SJCRH30 (cell line): Measurements from ENCODE around the gene GAL. TPM values are rescaled to one million over a fixed set of nuclear protein-coding genes. Genes with fewer than 3 reads are reported as not detected.

Source experiments
- DNase-seq, 2 experiments: peaks; one replicate each; pipeline ENCODE4 v3.0.0-alpha.2; 2015 to 2020
- H3K27ac ChIP-seq: fragments of 250-450 bp; sonication (Bioruptor Pico); 2 replicates; pipeline ENCODE4 v1.5.1; 2020; ENCODE audit warnings: mild to moderate bottlenecking, moderate library complexity
- H3K27me3 ChIP-seq: fragments of 250-450 bp; sonication (Bioruptor Pico); 2 replicates; pipeline ENCODE4 v1.5.1; 2020; ENCODE audit warnings: mild to moderate bottlenecking, moderate library complexity
- H3K36me3 ChIP-seq: fragments of 250-450 bp; sonication (Bioruptor Pico); 2 replicates; pipeline ENCODE4 v1.5.1; 2020; ENCODE audit warnings: mild to moderate bottlenecking, moderate library complexity
- H3K4me1 ChIP-seq: fragments of 250-450 bp; sonication (Bioruptor Pico); 2 replicates; pipeline ENCODE4 v1.5.1; 2020; ENCODE audit warnings: mild to moderate bottlenecking, moderate library complexity
- H3K4me3 ChIP-seq: fragments of 250-450 bp; sonication (Bioruptor Pico); 2 replicates; pipeline ENCODE4 v1.5.1; 2020; ENCODE audit warnings: mild to moderate bottlenecking, moderate library complexity
- H3K9me3 ChIP-seq: fragments of 250-450 bp; sonication (Bioruptor Pico); replicated peaks from 2 replicates; pipeline ENCODE4 v1.5.1; 2020; ENCODE audit warnings: mild to moderate bottlenecking, moderate library complexity
- total RNA-seq: library from RNA; depleted of rRNA; stranded (reverse); fragments of >200 nt; shearing (Covaris generic); gene quantifications from 2 replicates; pipeline ENCODE4 v1.2.3, GENCODE V29; 2014

GAL gene
- total RNA-seq, 1 experiment from 2014 or later = not detected

DNA sequence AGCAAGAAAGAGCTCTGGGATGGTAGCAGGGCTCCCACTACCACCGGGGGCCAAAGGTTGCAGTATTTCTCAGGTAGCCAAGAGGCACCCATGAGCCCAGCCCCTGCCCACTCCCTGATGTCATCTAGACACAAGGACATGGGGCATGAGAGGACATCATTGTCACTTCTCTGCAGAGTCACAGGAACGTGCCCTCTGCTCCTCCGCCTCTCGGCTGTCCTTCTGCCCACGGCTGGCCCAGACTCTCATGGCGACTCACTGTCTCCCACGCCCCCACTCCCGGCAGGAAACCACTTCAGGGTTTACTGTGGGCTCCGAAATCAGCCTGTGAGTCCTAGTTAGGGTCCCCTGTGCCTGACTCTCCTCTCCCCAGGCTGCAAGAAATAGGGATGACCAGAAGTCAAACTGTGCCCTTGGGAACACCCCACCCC is 1.8 kb upstream of the GAL start:
- no peak for DNase-seq
- H3K27me3 ChIP-seq = no peaks in the 10 kb centered on the region
- no peak overlapping the region for H3K27ac ChIP-seq
- H3K4me1 ChIP-seq = no peaks in the 10 kb centered on the region
- H3K36me3 ChIP-seq = no peaks in the 10 kb centered on the region
- no peak overlapping the region for H3K4me3 ChIP-seq
- H3K9me3 ChIP-seq = no peaks in the 10 kb centered on the region

DNA sequence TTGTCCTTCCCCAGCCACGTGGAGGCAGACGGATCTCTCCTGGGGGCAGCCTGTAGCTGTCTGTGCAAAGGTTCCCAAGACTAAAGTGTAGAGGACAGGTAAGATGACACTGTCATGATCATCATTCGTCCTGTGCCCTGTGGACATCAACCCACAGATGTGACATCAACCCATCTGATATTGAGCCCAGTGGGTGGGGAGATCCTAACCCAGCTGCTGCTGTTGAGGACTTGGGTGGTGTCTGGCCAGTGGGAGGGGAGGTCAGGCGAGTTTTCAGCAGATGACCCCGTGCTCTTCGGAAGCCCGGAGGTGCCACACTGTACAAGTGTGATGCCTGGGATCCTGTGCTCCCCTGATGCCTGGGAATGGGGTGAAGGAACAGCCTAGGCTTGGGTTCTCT is 1.2 kb upstream of the GAL start:
- Histone ChIP-seq H3K9me3 (no peaks in the 10 kb centered on the region), H3K27me3 (no peaks in the 10 kb centered on the region), H3K36me3 (no peaks in the 10 kb centered on the region), H3K27ac (no peak overlapping the region), H3K4me1 (no peaks in the 10 kb centered on the region), H3K4me3 (no peak overlapping the region)
- no peak for DNase-seq

DNA sequence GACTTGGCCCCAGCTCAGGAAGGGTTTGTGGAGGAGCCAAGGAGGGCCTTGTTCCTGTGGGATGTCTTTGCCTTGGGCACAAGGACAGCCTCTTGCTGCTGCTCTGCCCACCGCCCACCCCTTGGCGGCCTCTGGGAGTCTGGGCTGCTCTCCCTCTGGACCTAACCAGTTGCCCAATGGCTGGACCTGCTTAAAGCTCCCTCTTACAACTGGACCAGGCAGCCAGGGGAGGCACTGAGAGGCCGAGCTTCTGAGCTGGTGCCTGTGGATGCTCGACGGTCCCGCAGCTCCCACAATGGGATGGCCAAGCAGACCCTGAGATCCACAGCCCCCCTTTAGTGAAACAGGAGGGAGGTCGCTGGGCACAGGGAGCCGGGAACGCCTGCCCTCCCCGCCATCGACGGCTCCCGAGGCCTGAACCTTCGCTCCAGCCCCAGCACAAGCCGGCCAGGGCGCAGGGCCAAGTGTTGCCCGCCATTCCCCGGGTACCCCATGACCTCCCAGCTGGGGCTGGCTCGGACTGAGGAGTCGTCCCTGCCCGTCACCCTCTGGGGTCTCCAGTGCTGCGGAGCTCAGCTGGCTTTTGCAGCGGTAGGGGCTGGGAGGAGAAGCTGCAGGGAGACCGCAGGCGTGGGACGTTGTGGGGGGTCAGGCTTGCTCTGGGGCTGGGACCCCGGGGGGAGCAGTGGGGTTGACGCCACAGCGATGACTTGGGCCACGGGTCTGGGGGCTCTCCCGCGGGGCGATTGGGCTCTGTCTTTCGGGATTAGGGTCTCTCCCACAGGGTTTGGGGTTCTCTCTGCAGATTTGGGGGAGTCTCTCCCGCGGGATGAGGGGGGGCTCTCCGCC is 584 bp upstream of the GAL start:
- Histone ChIP-seq H3K4me1 (no peaks in the 10 kb centered on the region), H3K27ac (no peak overlapping the region), H3K9me3 (no peaks in the 10 kb centered on the region), H3K36me3 (no peaks in the 10 kb centered on the region), H3K4me3 (no peak overlapping the region), H3K27me3 (no peaks in the 10 kb centered on the region)
- DNase-seq = no peak

DNA sequence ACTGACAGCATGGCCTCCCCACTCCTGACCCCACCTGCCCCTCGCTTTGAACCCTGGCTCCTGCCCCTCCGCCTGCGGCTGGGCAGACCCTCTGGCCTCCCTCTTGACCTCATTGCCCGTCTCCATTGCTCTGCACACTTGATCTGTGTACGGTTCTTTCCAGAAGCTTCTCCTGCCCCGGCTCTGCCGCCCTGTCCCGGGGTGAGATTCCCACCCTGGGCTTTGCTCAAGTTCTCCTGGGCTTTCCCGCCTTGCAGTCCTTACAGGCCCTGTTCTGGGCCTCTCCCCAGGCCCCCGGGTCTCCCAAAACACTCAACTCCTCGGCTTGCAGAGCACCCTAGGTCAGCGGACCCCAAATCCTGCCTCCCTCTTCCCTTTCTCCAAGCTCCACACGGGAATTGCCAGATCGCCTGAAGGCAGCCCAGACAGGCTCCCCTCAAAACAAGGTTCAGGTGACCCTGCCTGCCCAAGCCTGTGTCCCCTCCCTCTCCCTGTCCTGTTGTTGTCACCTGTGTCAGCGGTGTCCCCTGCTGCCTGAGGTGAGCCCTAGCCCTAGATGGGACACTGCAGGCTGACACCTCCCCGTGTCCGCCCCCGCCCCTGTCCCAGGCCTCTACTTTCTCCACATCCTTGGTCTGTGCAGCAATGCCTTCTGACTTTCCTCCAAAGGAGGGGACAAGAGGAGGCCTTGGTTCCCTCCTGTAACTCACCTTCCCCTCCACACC is 1.5 kb downstream of the GAL start:
- no peak for DNase-seq
- Histone ChIP-seq H3K4me3 (no peak overlapping the region), H3K27ac (no peak overlapping the region), H3K27me3 (no peaks in the 10 kb centered on the region), H3K4me1 (no peaks in the 10 kb centered on the region), H3K9me3 (no peaks in the 10 kb centered on the region), H3K36me3 (no peaks in the 10 kb centered on the region)

DNA sequence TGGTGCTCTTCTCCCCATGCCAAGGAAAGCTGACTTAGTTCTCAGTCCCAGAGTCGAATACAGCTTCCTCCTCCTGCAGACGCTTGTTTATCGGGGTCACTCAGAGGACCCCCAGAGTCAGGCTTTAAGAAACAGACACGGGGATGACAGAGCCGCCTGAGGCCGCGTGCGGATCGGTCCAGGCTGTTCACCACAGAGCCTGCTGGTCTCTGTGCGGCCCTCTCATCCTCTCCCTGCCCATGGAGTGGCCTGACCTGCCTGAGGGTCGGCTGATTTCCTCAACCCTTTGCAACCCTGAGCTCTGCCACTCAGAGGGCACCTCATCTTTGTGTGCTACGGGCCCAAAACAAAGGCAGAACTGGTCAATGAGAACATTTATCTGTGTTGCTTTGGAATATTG is 2.1 kb downstream of the GAL start:
- Histone ChIP-seq H3K36me3 (no peaks in the 10 kb centered on the region), H3K4me1 (no peaks in the 10 kb centered on the region), H3K9me3 (no peaks in the 10 kb centered on the region), H3K27ac (no peak overlapping the region), H3K4me3 (no peak overlapping the region), H3K27me3 (no peaks in the 10 kb centered on the region)
- no peak for DNase-seq

DNA sequence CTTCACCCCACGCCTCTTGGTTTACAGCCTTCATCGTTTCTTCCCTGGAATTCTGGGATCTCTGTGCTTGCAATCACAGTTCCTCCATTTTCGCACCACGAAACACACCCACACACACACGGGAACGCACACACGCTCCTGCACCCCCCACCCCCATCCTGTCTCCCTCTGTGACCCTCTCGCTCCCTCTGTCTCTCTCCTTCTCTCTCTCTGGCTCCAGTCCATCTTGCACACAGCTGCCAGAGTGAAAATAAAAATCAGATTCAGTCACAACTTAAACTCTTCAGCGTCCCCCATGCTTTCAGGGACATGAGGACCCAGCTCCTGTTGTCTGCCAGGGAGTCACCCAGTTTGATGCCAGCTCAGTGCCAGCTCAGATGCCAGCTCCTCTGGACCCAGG is 3.0 kb downstream of the GAL start:
- Histone ChIP-seq H3K27ac (no peak overlapping the region), H3K27me3 (no peaks in the 10 kb centered on the region), H3K4me1 (no peaks in the 10 kb centered on the region), H3K9me3 (no peaks in the 10 kb centered on the region), H3K4me3 (no peak overlapping the region), H3K36me3 (no peaks in the 10 kb centered on the region)
- DNase-seq = no peak

DNA sequence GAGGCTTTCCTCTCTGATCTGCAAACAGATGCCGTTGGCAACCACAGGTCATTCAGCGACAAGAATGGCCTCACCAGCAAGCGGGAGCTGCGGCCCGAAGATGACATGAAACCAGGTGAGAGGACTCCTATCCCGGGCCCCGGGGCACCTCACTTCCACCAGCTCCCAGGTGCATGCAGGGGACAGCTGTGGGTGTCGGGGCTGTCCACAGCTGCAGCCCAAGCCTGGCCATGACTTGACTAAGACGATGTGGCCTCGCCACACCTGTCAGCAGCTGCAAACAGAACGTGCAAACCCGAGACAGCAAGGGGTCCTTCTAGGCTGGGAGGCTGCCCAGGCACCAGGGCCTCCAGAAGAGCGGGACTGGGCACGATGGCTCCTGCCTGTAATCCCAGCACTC is 3.6 kb downstream of the GAL start:
- Histone ChIP-seq H3K27ac (no peak overlapping the region), H3K27me3 (no peaks in the 10 kb centered on the region), H3K4me3 (no peak overlapping the region), H3K4me1 (no peaks in the 10 kb centered on the region), H3K36me3 (no peaks in the 10 kb centered on the region), H3K9me3 (no peaks in the 10 kb centered on the region)
- DNase-seq = no peak

DNA sequence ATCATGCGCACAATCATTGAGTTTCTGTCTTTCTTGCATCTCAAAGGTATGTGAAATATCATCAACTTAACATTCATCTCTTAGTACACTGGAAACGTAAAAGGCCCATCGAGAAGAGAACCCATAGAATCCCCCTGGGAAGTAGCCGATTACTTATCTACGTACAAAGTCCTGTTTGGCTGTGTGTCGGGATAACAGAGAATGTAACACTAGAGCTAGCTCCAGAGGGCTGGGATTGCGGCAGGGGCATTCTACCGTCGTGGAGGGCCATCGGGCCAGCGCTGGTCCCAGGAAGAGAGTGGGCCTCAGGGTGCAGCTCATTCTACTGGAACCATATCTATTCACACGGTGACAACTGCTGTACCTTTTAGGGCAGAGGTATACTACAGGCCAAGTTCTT is 4.5 kb downstream of the GAL start:
- no peaks in the 10 kb centered on the region for H3K27me3 ChIP-seq
- no peak overlapping the region for H3K27ac ChIP-seq
- no peak overlapping the region for H3K4me3 ChIP-seq
- H3K4me1 ChIP-seq = no peaks in the 10 kb centered on the region
- no peaks in the 10 kb centered on the region for H3K36me3 ChIP-seq
- DNase-seq = no peak
- H3K9me3 ChIP-seq = no peaks in the 10 kb centered on the region

DNA sequence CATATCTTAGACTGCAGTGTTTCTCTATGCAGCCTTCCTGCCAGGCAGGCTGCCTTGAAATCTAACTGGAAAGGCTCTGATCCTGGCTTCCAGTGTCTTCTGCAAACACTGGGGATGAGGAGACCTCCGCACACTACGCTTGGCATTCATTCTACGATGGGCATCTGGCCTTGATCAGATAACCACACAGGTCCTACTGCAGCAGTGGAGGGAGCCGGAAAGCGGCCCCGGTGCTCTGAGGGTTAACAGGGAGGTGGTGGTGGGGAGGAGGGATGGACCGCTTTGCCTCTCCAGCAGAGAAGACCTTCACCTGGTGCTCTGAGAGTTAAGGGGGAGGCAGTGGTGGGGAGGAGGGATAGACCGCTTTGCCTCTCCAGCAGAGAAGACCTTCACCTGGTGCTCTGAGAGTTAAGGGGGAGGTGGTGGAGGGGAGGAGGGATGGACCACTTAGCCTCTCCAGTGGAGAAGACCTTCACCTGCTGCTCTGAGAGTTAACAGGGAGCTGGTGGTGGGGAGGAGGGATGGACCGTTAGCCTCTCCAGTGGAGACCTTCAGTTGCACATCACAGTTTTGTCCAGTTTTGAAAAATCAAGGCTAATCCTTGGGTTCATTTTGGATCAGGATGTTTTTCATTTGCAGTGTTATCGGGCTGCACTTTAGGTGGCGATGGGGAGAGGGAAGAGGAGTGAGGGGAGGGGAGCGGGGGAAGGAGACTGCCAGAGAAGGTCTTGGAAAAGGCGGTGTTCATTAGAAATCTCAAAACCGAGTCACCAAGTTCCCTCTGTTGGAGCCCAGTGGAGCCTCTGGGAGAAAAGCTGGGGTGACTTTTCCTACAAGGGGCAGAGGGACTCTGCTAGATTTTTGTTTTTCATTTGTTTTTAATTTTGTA is 5.6 kb downstream of the GAL start:
- no peak for DNase-seq
- Histone ChIP-seq H3K36me3 (no peaks in the 10 kb centered on the region), H3K27me3 (0 out of 2 replicates have a peak, but pooled peaks cover 2% of the 10 kb centered on the region), H3K9me3 (no peaks in the 10 kb centered on the region), H3K4me3 (no peak overlapping the region), H3K27ac (no peak overlapping the region), H3K4me1 (no peaks in the 10 kb centered on the region)

DNA sequence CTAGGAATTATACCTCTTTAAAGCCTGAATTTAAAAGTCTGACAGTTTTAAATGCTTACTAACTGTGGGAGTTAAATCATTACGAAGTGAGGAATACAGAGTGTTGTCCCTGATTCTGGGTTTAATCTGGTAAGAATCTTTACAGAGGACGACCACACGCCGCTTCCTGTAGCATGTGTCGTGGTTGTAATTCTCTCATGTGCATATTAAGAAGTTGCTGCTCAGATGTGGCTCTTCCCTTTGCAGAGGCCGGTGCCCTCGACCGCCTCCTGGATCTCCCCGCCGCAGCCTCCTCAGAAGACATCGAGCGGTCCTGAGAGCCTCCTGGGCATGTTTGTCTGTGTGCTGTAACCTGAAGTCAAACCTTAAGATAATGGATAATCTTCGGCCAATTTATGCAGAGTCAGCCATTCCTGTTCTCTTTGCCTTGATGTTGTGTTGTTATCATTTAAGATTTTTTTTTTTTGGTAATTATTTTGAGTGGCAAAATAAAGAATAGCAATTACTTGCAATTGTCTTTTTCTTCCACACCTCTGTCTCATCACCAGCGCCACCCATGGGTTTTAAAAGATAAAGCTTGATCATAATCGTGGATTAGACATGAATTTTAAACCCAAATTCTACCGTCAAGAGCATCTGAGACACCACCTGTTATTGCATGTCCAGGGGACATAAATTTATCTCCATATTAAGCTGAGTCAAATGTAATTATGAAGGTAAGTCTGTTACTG is 6.5 kb downstream of the GAL start:
- H3K9me3 ChIP-seq = no peaks in the 10 kb centered on the region
- no peak overlapping the region for H3K4me3 ChIP-seq
- no peak for DNase-seq
- H3K4me1 ChIP-seq = no peaks in the 10 kb centered on the region
- H3K27me3 ChIP-seq = 0 out of 2 replicates have a peak, but pooled peaks cover 2% of the 10 kb centered on the region
- no peaks in the 10 kb centered on the region for H3K36me3 ChIP-seq
- H3K27ac ChIP-seq = no peak overlapping the region

DNA sequence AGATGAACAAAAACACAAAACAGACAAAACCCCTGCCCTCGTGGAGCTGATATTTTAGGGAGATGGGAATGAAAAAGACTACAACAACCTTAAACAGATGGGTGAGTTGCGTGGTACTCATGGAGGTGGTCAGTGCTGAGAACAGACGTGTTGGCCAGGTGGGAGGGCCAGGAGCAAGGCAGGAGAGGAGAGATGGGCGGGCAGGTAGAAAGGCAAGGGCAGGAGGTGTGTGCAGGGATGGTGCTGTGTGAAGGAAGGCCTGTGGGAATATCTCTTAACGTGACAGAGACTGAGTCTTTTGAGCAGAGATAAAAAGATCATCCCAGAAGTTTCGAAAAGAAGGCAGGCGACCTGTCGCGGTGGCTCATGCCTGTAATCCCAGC is 7.0 kb downstream of the GAL start:
- no peak for DNase-seq
- H3K4me1 ChIP-seq = no peaks in the 10 kb centered on the region
- H3K4me3 ChIP-seq = no peak overlapping the region
- H3K27ac ChIP-seq = no peak overlapping the region
- no peaks in the 10 kb centered on the region for H3K36me3 ChIP-seq
- H3K9me3 ChIP-seq = no peaks in the 10 kb centered on the region
- H3K27me3 ChIP-seq = 0 out of 2 replicates have a peak, but pooled peaks cover 2% of the 10 kb centered on the region

DNA sequence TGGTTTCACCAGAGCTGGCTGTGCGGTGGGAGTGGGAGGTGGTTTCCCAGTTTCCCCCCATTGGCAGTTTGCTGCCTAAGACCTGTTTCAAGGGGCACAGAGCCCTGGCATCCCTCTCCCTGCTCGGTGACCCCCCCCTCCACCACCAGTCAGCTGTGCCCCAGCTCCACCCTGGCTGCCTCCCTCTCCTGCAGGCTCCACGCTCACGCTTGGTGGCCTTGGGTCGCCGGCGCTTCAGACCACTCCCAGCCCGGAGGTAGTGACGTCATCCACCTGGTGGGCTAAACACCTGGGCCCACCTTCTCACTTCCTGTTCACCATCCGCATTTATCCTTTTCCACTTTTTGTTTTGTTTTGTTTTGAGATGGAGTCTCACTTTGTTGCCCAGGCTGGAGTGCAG is 7.8 kb downstream of the GAL start:
- 0 out of 2 replicates have a peak, but pooled peaks cover 2% of the 10 kb centered on the region for H3K27me3 ChIP-seq
- H3K4me3 ChIP-seq = no peak overlapping the region
- no peaks in the 10 kb centered on the region for H3K36me3 ChIP-seq

DNA sequence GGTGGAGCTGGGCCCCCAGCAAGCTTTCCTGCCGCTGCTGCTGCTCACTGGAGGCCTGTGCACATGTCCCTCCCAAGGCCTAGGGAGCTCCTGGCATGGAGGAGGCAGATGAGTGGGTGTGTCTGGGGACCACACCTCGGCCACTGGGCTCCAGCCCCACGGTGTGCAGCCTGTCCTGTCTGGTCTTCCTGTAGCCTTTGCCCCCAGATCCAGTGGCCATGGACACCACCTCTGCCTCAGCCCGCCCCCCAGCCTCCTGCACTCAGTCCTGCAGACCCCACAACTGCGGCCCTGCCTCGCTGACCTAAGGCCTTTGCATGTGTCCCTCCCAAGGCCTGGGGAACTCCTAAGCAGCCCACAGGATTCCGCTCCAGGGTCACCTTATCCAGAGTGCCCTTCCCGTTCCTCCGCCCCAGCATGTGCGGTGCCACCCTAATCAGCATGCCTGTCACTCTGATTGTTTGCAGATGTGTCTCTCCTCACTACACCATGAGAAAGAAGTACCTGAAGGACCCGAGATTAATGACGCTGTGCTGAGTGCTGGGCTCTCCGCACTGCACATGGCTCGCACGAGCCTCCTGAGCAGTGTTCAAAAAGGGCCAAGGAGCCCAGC is 8.6 kb downstream of the GAL start:
- no peaks in the 10 kb centered on the region for H3K4me1 ChIP-seq
- H3K27ac ChIP-seq = no peak overlapping the region
- no peak overlapping the region for H3K4me3 ChIP-seq
- no peak for DNase-seq
- H3K36me3 ChIP-seq = no peaks in the 10 kb centered on the region
- 0 out of 2 replicates have a peak, but pooled peaks cover 2% of the 10 kb centered on the region for H3K27me3 ChIP-seq
- H3K9me3 ChIP-seq = no peaks in the 10 kb centered on the region

More for the DNA sequence above, 7.8 kb downstream of the GAL start:
- H3K4me1 ChIP-seq = no peaks in the 10 kb centered on the region
- no peak overlapping the region for H3K27ac ChIP-seq
- H3K9me3 ChIP-seq = no peaks in the 10 kb centered on the region
- DNase-seq = no peak

DNA sequence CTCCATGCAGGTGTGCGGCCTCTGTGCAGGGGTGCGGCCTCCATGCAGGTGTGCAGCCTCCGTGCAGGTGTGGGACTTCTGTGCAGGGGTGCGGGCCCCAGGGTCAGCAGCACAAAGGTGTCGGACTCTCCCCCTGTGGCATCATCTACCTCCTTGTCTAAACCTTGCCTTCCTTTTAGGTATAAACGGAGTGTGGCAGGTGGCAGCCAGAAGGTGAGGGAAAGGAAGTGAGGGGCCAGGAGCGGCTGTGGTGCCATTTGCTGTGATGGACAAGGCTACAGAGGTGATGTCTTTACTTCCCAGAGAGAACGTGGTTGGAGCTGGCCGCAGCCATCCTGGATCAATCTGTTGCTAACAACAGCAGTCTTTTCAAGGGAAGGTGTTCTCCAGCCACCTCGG is 9.1 kb downstream of the GAL start:
- Histone ChIP-seq H3K27ac (no peak overlapping the region), H3K9me3 (no peaks in the 10 kb centered on the region), H3K4me3 (no peak overlapping the region), H3K4me1 (no peaks in the 10 kb centered on the region), H3K36me3 (no peaks in the 10 kb centered on the region), H3K27me3 (0 out of 2 replicates have a peak, but pooled peaks cover 2% of the 10 kb centered on the region)
- DNase-seq = no peak
